HepG2 (cell line): Measurements from ENCODE around the gene CHID1. TPM values are rescaled to one million over a fixed set of nuclear protein-coding genes. Genes with fewer than 3 reads are reported as not detected.

Source experiments
- CREB3 ChIP-seq: sonication (generic); formaldehyde crosslinking; IDR thresholded peaks from 2 replicates; pipeline ENCODE4 v1.5.0; 2020; ENCODE audit warnings: missing genetic modification reagents
- CREM ChIP-seq, 2 experiments: sonication (generic) in 1 of 2; formaldehyde crosslinking in 1 of 2; IDR thresholded peaks; 2 replicates each; pipeline versions ENCODE4 v1.4.0 to v1.6.1; 2016 to 2020; ENCODE audit warnings: antibody characterized with exemption in 1 of 2, mild to moderate bottlenecking in 1 of 2, missing genetic modification reagents in 1 of 2
- DR1 ChIP-seq: sonication (generic); formaldehyde crosslinking; IDR thresholded peaks from 2 replicates; pipeline ENCODE4 v1.8.0; 2021; ENCODE audit warnings: mild to moderate bottlenecking, missing genetic modification reagents, inconsistent platforms
- KLF9 ChIP-seq: IDR thresholded peaks from 2 replicates; pipeline ENCODE4 v1.6.1; 2016; ENCODE audit warnings: low read depth
- NFKB2 ChIP-seq: sonication (generic); formaldehyde crosslinking; IDR thresholded peaks from 2 replicates; pipeline ENCODE4 v1.4.0; 2020; ENCODE audit warnings: missing genetic modification reagents, borderline replicate concordance
- NKX3-1 ChIP-seq: sonication (generic); formaldehyde crosslinking; IDR thresholded peaks from 2 replicates; pipeline ENCODE4 v1.5.0; 2020; ENCODE audit warnings: missing genetic modification reagents
- SALL1 ChIP-seq: sonication (generic); formaldehyde crosslinking; IDR thresholded peaks from 2 replicates; pipeline ENCODE4 v1.8.0; 2022; ENCODE audit warnings: mild to moderate bottlenecking, missing genetic modification reagents
- SP5 ChIP-seq: IDR thresholded peaks from 2 replicates; pipeline ENCODE4 v1.6.1; 2016; ENCODE audit warnings: low read depth, borderline replicate concordance
- U2AF1 ChIP-seq: fragments of 200-400 bp; formaldehyde crosslinking; optimal IDR thresholded peaks from 2 replicates; pipeline ENCODE3; 2017; ENCODE audit warnings: mild to moderate bottlenecking, low read depth, low read length
- YY1 ChIP-seq: IDR thresholded peaks from 2 replicates; pipeline ENCODE4 v1.6.1; 2011; ENCODE audit warnings: low read length, low read depth, moderate library complexity, mild to moderate bottlenecking; ENCODE audit not compliant: insufficient read depth, insufficient replicate concordance
- ZFP36L2 ChIP-seq: sonication (generic); formaldehyde crosslinking; IDR thresholded peaks from 2 replicates; pipeline ENCODE4 v1.4.0; 2020; ENCODE audit warnings: missing genetic modification reagents
- ZFX ChIP-seq: sonication (generic); formaldehyde crosslinking; IDR thresholded peaks from 2 replicates; pipeline ENCODE4 v1.4.0; 2020; ENCODE audit warnings: mild to moderate bottlenecking, low read depth, missing genetic modification reagents, moderate library complexity
- ZNF33B ChIP-seq: sonication (generic); formaldehyde crosslinking; IDR thresholded peaks from 2 replicates; pipeline ENCODE4 v1.5.1; 2020; ENCODE audit warnings: mild to moderate bottlenecking, missing genetic modification reagents
- ZNF547 ChIP-seq: sonication (generic); formaldehyde crosslinking; IDR thresholded peaks from 2 replicates; pipeline ENCODE4 v1.5.1; 2020; ENCODE audit warnings: mild to moderate bottlenecking, missing genetic modification reagents
- ZNF589 ChIP-seq: sonication (generic); formaldehyde crosslinking; conservative IDR thresholded peaks from 2 replicates; pipeline ENCODE4 v1.8.0; 2022; ENCODE audit warnings: mild to moderate bottlenecking, moderate library complexity, missing genetic modification reagents
- ZNF616 ChIP-seq: sonication (generic); formaldehyde crosslinking; IDR thresholded peaks from 2 replicates; pipeline ENCODE4 v1.5.0; 2020; ENCODE audit warnings: low read depth, mild to moderate bottlenecking, missing genetic modification reagents
- polyA plus RNA-seq, 8 experiments: library from polyadenylated mRNA; depleted of rRNA in 3 of 8; stranded (reverse) in 7 of 8; unstranded in 1 of 8; fragments of >200 nt; fragmentation: Illumina TruSeq in 4 of 8; extraction: Trizol in 4 of 8; gene quantifications; 2 replicates each; pipeline versions ENCODE4 v1.2.1 to v1.2.3, GENCODE V29; 2011 to 2016; ENCODE audit warnings: low read depth in 4 of 8, missing spikeins in 1 of 8, mixed read lengths in 1 of 8; ENCODE audit not compliant: insufficient read depth in 1 of 8
- total RNA-seq, 5 experiments: library from RNA; depleted of rRNA; stranded (reverse); fragments of >200 nt; fragmentation: Illumina TruSeq; extraction: Trizol; gene quantifications; 2 replicates each; pipeline ENCODE4 v1.2.3, GENCODE V29; 2016; ENCODE audit warnings: low read depth in 1 of 5
- TF ChIP-seq, protein P1 (sequence below): sonication (generic); formaldehyde crosslinking; IDR thresholded peaks from 2 replicates; pipeline ENCODE4 v1.4.0; 2020; ENCODE audit warnings: mild to moderate bottlenecking, missing genetic modification reagents
- TF ChIP-seq, protein P2 (sequence below): sonication (generic); formaldehyde crosslinking; conservative IDR thresholded peaks from 2 replicates; pipeline ENCODE4 v1.4.0; 2020; ENCODE audit warnings: missing genetic modification reagents
- TF ChIP-seq, protein P3 (sequence below): sonication (generic); formaldehyde crosslinking; IDR thresholded peaks from 2 replicates; pipeline ENCODE4 v1.4.0; 2020; ENCODE audit warnings: mild to moderate bottlenecking, missing genetic modification reagents
- TF ChIP-seq, protein P4 (sequence below): sonication (generic); formaldehyde crosslinking; IDR thresholded peaks from 2 replicates; pipeline ENCODE4 v1.4.0; 2020; ENCODE audit warnings: missing genetic modification reagents; ENCODE audit errors: not compliant biosample characterization

Gene CHID1
- total and polyA plus RNA-seq, 2 of the 13 experiments (the other 11 are each of a cell fraction or from before 2014, with no cell fraction given): 65.1 to 93.6 TPM

- TF ChIP-seq CREB3 (CRISPR knock-in tag): no peak
- TF ChIP-seq, protein P1, sequence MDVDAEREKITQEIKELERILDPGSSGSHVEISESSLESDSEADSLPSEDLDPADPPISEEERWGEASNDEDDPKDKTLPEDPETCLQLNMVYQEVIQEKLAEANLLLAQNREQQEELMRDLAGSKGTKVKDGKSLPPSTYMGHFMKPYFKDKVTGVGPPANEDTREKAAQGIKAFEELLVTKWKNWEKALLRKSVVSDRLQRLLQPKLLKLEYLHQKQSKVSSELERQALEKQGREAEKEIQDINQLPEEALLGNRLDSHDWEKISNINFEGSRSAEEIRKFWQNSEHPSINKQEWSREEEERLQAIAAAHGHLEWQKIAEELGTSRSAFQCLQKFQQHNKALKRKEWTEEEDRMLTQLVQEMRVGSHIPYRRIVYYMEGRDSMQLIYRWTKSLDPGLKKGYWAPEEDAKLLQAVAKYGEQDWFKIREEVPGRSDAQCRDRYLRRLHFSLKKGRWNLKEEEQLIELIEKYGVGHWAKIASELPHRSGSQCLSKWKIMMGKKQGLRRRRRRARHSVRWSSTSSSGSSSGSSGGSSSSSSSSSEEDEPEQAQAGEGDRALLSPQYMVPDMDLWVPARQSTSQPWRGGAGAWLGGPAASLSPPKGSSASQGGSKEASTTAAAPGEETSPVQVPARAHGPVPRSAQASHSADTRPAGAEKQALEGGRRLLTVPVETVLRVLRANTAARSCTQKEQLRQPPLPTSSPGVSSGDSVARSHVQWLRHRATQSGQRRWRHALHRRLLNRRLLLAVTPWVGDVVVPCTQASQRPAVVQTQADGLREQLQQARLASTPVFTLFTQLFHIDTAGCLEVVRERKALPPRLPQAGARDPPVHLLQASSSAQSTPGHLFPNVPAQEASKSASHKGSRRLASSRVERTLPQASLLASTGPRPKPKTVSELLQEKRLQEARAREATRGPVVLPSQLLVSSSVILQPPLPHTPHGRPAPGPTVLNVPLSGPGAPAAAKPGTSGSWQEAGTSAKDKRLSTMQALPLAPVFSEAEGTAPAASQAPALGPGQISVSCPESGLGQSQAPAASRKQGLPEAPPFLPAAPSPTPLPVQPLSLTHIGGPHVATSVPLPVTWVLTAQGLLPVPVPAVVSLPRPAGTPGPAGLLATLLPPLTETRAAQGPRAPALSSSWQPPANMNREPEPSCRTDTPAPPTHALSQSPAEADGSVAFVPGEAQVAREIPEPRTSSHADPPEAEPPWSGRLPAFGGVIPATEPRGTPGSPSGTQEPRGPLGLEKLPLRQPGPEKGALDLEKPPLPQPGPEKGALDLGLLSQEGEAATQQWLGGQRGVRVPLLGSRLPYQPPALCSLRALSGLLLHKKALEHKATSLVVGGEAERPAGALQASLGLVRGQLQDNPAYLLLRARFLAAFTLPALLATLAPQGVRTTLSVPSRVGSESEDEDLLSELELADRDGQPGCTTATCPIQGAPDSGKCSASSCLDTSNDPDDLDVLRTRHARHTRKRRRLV (CRISPR knock-in tag): no peak
- no peak for TF ChIP-seq NKX3-1 (CRISPR knock-in tag)
- TF ChIP-seq ZNF589 (CRISPR knock-in tag): no peak
- no peak for TF ChIP-seq ZFP36L2 (CRISPR knock-in tag)
- TF ChIP-seq, protein P2, sequence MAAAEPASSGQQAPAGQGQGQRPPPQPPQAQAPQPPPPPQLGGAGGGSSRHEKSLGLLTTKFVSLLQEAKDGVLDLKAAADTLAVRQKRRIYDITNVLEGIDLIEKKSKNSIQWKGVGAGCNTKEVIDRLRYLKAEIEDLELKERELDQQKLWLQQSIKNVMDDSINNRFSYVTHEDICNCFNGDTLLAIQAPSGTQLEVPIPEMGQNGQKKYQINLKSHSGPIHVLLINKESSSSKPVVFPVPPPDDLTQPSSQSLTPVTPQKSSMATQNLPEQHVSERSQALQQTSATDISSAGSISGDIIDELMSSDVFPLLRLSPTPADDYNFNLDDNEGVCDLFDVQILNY (CRISPR knock-in tag): 0 out of 2 replicates have a peak, but pooled peaks have one; percentile 15
- TF ChIP-seq, protein P3, sequence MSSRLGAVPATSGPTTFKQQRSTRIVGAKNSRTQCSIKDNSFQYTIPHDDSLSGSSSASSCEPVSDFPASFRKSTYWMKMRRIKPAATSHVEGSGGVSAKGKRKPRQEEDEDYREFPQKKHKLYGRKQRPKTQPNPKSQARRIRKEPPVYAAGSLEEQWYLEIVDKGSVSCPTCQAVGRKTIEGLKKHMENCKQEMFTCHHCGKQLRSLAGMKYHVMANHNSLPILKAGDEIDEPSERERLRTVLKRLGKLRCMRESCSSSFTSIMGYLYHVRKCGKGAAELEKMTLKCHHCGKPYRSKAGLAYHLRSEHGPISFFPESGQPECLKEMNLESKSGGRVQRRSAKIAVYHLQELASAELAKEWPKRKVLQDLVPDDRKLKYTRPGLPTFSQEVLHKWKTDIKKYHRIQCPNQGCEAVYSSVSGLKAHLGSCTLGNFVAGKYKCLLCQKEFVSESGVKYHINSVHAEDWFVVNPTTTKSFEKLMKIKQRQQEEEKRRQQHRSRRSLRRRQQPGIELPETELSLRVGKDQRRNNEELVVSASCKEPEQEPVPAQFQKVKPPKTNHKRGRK (CRISPR knock-in tag): no peak
- no peak for TF ChIP-seq CREM (IDR thresholded peaks at IDR 0.05)
- TF ChIP-seq CREM (CRISPR knock-in tag; IDR thresholded peaks at IDR 0.05): no peak
- no peak; the same call in 1 of the 2 replicates for TF ChIP-seq NFKB2 (CRISPR knock-in tag)
- TF ChIP-seq ZFX (CRISPR knock-in tag): peak; percentile 63
- TF ChIP-seq ZNF547 (CRISPR knock-in tag): no peak; the same call in 1 of the 2 replicates
- no peak for TF ChIP-seq KLF9 (CRISPR knock-in tag)
- TF ChIP-seq SP5 (CRISPR knock-in tag): no peak
- peak; percentile 44 for TF ChIP-seq YY1
- TF ChIP-seq SALL1 (CRISPR knock-in tag): no peak
- TF ChIP-seq, protein P4, sequence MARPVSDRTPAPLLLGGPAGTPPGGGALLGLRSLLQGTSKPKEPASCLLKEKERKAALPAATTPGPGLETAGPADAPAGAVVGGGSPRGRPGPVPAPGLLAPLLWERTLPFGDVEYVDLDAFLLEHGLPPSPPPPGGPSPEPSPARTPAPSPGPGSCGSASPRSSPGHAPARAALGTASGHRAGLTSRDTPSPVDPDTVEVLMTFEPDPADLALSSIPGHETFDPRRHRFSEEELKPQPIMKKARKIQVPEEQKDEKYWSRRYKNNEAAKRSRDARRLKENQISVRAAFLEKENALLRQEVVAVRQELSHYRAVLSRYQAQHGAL: no peak
- no peak for TF ChIP-seq DR1 (CRISPR knock-in tag)
- no peak for TF ChIP-seq ZNF616 (CRISPR knock-in tag)
- TF ChIP-seq ZNF33B: no peak
- TF ChIP-seq U2AF1: no peak
These were observed 15.1 kb upstream of the CHID1 start, which contains the start of gene AP2A2 (continued) for GRCh38 chr11:925496-926301.
